ENCODE data around the gene HYLS1.

HYLS1 gene

GRCh38 chr11:125935056-125935455, 47.6 kb downstream of the HYLS1 start:
- DNase-seq = no peak

DNA sequence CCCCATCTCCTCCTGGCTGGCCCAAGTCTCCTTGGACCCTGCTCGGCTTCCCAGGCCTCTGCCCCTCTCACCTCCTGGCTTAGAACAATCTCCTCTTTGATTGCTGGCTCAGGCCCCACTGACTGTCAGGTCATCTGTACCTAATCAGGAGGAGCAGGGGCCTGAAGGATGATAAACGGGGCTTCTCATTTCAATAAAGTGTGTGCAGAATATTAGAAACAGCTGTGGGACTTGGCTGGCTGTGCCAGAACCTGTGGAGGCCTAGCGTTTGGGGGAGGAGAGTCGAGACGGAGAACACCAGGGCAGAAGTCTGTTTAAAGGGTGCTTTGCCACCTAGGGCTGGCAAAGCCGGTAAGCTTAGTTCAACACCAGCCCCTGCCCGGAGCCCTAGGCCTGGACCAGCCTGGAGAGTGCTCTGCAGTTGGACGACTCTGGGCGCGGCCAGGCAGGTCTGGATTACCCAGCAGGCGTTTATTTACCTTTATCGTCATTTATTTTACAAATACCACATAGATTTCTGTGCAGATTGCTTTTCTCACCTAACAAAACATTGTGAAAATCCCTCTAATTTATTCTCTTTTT, 48.2 kb downstream of the HYLS1 start:
- no peak for DNase-seq

DNA sequence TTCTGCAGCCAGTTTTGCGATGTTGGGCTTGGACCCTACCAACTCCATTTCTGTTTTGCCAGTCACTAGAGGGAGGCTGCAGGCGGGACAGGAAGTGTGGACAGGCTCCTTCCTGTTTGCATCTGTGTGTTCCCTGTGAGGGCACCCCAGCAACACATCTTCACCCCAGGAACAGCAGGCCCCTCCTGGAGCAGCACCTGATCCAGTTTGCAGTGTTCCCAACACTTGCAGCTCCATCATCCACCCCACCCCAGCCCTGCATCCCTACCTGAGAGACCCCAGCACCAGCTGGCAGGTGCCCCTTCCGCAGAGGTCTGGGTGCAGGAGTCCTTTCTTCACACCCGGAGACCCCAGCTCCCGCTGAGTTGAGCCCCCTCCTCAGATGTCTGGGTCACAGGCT, 51.0 kb downstream of the HYLS1 start:
- DNase-seq = no peak

GRCh38 chr11:125939081-125939521, 51.6 kb downstream of the HYLS1 start:
- no peak for DNase-seq

DNA sequence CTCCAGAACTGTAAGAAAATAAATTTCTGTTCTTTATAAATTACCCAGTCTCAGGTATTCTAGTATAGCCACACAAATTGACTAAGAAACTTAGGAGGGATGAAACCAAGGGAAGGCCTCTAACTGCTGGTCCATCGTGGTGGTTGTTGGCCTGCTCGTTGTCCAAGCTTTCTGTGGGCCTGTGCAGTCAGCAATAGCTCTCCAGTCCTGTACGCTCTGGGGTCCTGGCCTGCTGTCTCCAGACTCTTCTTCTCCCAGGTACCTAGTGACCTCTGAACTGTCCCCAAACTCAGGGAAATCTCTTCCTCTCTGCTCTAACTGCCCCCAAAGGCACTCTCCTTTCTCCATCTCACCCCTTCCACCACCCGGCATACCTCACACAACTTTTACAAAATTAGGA, 52.7 kb downstream of the HYLS1 start:
- no peak for DNase-seq

- DNase-seq = no peak
Measured at GRCh38 chr11:125941267-125941618, 53.8 kb downstream of the HYLS1 start.

- DNase-seq = no peak
Measured at GRCh38 chr11:125941619-125942611, 54.4 kb downstream of the HYLS1 start.

GRCh38 chr11:125942771-125943428, 55.4 kb downstream of the HYLS1 start:
- no peak for DNase-seq

DNA sequence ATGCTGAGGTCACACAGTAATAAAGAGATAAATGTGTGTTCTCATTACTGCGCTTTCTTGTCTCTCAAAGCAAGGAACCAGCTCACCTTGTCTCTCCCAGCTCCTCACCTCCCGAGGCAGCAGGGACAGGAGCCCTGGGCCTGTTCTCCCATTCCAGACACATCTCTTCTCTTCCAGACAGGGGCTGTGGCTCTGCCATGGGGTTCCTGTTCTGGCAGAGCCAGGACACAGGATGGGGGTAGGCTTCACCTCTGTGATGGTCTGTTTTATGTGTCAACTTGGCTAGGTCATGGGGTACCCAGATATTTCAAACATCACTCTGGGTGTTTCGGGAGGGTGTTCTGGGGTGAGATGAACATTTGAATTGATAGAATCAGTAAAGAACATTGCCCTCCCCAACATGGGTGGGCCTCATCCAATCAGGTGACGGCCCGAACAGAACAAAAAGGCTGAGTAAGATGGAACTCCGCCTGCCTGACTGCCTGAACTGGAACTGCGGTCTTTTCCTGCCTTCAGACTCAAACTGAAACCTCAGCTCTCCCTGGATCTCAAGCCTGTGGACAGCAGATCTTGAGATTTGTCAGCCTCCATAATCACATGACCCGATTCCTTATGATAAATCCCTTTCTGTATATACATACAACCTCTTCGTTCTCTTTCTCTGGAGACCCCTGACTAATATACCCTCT, 56.3 kb downstream of the HYLS1 start:
- DNase-seq = no peak

- DNase-seq = no peak
Measured at GRCh38 chr11:125944350-125945010, 57.0 kb downstream of the HYLS1 start.

DNA sequence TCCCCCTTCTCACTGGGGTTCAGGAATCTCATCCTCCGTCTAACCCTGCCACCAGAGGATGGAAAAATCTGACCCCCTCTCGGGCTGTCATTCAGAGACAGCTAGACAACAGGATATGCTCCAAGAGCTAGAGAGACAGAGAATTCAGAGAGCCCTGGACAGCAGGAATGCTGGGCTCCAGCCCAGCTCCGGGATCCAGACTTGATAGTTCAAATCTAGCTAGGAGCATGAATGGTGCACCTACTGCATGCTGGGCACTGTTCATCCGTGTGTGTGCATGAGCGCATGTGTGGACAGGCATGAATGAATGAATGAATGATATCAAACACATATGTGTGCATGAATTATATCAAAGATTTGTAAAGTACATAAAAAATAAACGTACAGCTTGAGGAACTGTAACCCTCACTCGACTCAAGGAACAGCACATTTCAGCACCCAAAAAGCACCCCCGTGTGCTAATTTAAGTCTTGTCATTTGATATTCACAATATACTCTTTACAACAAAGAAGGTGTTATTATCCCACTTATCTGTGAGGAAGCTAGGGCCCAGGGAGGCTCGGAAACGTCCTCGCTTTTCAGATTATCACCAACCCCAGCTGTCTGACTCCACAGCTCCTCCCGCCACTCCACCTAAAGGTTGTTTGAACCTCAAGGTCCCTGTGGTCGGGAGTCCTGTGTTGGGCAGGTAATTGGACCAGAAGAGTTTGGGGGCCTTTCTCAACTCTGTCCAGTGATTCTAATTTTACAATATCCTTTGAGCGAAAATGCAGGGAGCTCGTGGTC, 57.7 kb downstream of the HYLS1 start:
- DNase-seq = no peak

GRCh38 chr11:125945797-125946520, 58.5 kb downstream of the HYLS1 start, which contains the start of gene VSIG10L2:
Gene VSIG10L2 (plus strand): TSS chr11:125946044. CDS start chr11:125946056, 12 bp downstream.
- no peak for DNase-seq

DNA sequence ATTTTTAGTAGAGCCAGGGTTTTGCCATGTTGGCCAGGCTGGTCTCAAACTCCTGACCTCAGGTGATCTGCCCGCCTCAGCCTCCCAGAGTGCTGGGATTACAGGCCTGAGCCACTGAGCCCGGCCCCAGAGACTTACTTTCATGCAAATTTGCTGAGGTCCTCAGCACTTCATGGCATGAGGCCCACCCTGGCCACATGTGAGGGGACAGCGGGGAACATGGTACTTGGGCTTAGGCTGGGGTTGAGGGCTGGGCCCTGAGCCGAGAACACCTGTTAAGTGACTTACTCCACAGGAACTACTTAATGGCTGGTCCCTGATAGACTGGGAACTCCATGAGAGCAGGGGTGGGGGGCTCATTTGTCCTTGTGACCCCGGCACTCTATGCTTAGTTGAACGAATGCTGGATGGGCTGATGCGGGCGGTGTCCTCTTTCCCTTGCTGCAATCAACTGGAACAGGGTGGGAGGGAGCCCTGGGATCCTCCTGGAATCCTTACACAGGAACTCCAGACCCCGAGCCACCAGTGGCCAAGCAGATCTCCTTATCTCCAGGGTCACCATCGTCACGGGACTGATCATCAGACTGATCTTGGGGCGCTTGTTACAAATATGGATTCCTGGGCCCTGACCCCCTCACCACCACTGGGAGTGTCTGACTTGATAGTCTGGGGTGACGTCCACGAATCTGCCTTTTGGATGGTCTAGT, 59.4 kb downstream of the HYLS1 start:
- DNase-seq = no peak

- no peak for DNase-seq
Measured at GRCh38 chr11:125947419-125948277, 60.2 kb downstream of the HYLS1 start.

- DNase-seq = no peak
Measured at GRCh38 chr11:125948278-125949051, 61.0 kb downstream of the HYLS1 start.

DNA sequence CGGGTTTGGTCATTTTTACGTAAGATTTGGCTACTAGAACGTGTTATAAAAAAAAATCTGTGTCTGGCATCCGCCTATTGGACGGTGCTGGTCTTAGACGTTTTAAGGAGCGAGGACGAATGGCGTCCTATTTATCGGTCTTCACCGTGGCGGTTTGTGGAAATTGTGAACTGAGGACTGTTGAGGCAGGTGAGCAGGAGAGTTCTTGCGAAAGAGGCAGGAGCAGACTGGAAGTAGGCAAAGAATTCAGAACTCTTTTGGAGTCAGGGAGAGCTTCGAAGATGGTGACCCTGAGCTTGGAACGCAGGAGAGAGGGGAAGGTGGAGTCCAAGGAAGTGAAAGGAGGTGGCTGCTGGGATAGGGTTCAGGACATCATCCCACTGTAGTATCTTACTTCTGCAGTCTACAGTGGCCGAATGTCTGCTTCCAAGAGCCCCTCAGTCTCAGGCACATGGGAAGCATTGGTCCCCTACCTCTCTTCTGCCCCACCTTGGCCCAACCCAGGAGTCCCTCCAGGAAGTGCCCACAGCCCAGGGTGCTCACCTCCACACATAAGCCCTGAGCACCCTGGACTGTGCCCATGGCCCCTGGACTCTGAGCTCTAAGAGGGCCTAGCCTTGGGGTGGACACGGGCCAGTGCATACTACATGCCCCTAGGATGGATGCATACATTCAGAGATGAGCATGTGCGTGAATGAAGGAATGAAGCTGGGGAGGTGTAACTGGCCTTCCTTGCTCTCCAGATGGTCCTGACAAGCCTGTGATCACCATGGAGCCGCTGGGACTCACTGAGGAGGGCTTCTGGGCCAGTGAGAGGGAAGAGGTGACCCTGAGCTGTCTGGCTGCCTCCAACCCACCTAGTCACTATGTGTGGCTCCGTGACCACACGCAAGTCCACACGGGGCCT, 62.1 kb downstream of the HYLS1 start:
- DNase-seq = no peak

GRCh38 chr11:125950178-125950490, 62.7 kb downstream of the HYLS1 start:
- DNase-seq = no peak

All from amniotic stem cell (primary cell).